HG03520 (cell line): Measurements from ENCODE around the gene RGL2.

Experiments
- ATAC-seq: cut with Tn5 transposase; IDR thresholded peaks from one replicate; pipeline ENCODE4 v1.9.1; 2021; ENCODE audit warnings: mild to moderate bottlenecking, moderate library complexity; ENCODE audit not compliant: unreplicated experiment

The RGL2 gene

DNA sequence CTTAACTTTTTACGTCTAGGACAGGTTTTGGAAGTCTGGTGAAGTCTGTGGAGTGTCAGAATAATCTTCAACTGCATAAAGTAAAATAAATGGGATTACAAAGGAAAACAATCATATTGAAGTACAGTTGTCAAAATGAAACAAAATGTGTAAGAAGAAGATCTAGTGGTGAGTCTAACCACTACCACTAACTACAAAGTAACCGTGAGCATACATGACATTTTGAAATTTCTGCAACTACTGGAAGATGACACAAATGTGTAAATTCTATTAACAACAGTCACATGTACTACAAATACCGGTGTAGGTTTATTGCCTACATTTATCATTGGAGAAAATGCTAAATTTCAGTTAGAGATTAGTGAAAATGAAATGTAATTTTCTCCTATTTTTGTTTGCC, 56.8 kb downstream of the RGL2 start:
- no peak for ATAC-seq
